ENCODE results near the gene PPP1R8.

DNA sequence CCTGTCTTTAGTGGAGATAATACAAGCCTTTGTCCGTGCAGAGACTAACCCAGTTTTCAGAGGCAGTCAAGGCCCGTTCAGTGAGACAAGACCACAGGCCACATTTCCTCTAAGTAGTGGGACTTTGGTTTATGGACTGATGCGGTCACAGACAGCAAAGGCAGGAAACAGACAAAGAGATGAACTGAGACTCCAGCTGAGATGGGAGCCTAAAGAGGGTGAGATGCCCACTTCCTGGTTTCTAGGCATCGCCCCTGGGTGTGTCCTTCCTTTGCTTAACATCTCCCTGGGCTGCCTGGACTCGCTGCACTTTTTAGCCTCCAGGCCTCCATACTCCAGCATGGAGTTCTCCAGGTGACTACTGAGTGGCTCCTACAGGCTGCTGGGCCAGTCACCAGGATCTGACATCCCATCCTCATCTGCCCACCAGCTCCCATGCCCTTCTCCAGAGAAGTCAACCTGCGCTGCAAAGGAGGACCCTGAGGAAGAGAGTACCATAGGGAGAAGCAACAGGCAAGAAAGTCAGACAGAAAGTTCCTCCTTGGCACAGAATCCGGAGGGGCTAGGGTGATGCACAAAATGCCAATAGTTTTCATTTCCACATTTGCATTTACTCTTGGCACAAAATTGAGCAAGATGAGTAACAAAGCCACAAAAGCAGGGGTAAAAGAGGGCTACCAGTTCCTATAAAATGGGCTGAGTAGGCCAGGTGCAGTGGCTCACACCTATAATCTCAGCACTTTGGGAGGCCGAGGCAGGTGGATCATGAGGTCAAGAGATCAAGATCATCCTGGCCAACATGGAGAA, 56.8 kb downstream of the PPP1R8 start:
- TF ChIP-seq, protein P1, sequence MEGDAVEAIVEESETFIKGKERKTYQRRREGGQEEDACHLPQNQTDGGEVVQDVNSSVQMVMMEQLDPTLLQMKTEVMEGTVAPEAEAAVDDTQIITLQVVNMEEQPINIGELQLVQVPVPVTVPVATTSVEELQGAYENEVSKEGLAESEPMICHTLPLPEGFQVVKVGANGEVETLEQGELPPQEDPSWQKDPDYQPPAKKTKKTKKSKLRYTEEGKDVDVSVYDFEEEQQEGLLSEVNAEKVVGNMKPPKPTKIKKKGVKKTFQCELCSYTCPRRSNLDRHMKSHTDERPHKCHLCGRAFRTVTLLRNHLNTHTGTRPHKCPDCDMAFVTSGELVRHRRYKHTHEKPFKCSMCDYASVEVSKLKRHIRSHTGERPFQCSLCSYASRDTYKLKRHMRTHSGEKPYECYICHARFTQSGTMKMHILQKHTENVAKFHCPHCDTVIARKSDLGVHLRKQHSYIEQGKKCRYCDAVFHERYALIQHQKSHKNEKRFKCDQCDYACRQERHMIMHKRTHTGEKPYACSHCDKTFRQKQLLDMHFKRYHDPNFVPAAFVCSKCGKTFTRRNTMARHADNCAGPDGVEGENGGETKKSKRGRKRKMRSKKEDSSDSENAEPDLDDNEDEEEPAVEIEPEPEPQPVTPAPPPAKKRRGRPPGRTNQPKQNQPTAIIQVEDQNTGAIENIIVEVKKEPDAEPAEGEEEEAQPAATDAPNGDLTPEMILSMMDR (conservative IDR thresholded peaks at IDR 0.05): no peak
- TF ChIP-seq EZH2 (IDR thresholded peaks at IDR 0.05; ENCODE audit: low read depth): no peak
